Measurements from ENCODE around the gene PTPRK. TPM values are rescaled to one million over a fixed set of nuclear protein-coding genes. Genes with fewer than 3 reads are reported as not detected.

PTPRK gene
- polyA plus RNA-seq, 2 donors: 4.3 to 5.1 TPM

GRCh38 chr6:128412680-128413079 is 107.7 kb downstream of the PTPRK start:
- Histone ChIP-seq H3K4me3 (ENCODE audit: low read depth in 1 of 2, low read length in 2 of 2) (no peak overlapping the region), H3K4me1 (ENCODE audit: control insufficient read depth in 2 of 2, insufficient read depth in 2 of 2, low read length in 1 of 2) (no peaks in the 10 kb centered on the region), H3K27me3 (ENCODE audit: control insufficient read depth in 1 of 2, insufficient read depth in 2 of 2, low read length in 2 of 2) (no peaks in the 10 kb centered on the region), H3K27ac (ENCODE audit: low read depth in 2 of 2, low read length in 1 of 2) (no peak overlapping the region), H3K36me3 (ENCODE audit: control insufficient read depth in 2 of 2, insufficient read depth in 2 of 2, low read length in 1 of 2) (no peaks in the 10 kb centered on the region), H3K9me3 (ENCODE audit: control insufficient read depth in 2 of 2, insufficient read depth in 1 of 2, low read depth in 1 of 2, low read length in 1 of 2) (no peaks in the 10 kb centered on the region)
- WGBS, 2 donors: 82 to 93% methylated on average over 4 of the region's 4 CpGs

GRCh38 chr6:128410584-128410983 is 109.8 kb downstream of the PTPRK start:
- Histone ChIP-seq H3K27ac (ENCODE audit: low read depth in 2 of 2, low read length in 1 of 2) (no peak overlapping the region), H3K4me1 (ENCODE audit: control insufficient read depth in 2 of 2, insufficient read depth in 2 of 2, low read length in 1 of 2) (no peaks in the 10 kb centered on the region), H3K36me3 (ENCODE audit: control insufficient read depth in 2 of 2, insufficient read depth in 2 of 2, low read length in 1 of 2) (no peaks in the 10 kb centered on the region), H3K4me3 (ENCODE audit: low read depth in 1 of 2, low read length in 2 of 2) (no peak overlapping the region), H3K27me3 (ENCODE audit: control insufficient read depth in 1 of 2, insufficient read depth in 2 of 2, low read length in 2 of 2) (no peaks in the 10 kb centered on the region), H3K9me3 (ENCODE audit: control insufficient read depth in 2 of 2, insufficient read depth in 1 of 2, low read depth in 1 of 2, low read length in 1 of 2) (no peaks in the 10 kb centered on the region)
- WGBS, 2 donors: 80 to 88% methylated on average over 4 of the region's 4 CpGs

- Histone ChIP-seq H3K4me3 (ENCODE audit: low read depth in 1 of 2, low read length in 2 of 2) (no peak overlapping the region), H3K9me3 (ENCODE audit: control insufficient read depth in 2 of 2, insufficient read depth in 1 of 2, low read depth in 1 of 2, low read length in 1 of 2) (no peaks in the 10 kb centered on the region), H3K4me1 (ENCODE audit: control insufficient read depth in 2 of 2, insufficient read depth in 2 of 2, low read length in 1 of 2) (no peaks in the 10 kb centered on the region), H3K27me3 (ENCODE audit: control insufficient read depth in 1 of 2, insufficient read depth in 2 of 2, low read length in 2 of 2) (no peaks in the 10 kb centered on the region), H3K27ac (ENCODE audit: low read depth in 2 of 2, low read length in 1 of 2) (no peak overlapping the region), H3K36me3 (ENCODE audit: control insufficient read depth in 2 of 2, insufficient read depth in 2 of 2, low read length in 1 of 2) (no peaks in the 10 kb centered on the region)
- 58 to 71% methylated on average over 1 of the region's 1 CpG for WGBS, 2 donors
Observed at GRCh38 chr6:128409003-128409402, 111.4 kb downstream of the PTPRK start.

- H3K4me1 ChIP-seq (ENCODE audit: control insufficient read depth in 2 of 2, insufficient read depth in 2 of 2, low read length in 1 of 2): no peaks in the 10 kb centered on the region
- no peak overlapping the region for H3K27ac ChIP-seq (ENCODE audit: low read depth in 2 of 2, low read length in 1 of 2)
- no peaks in the 10 kb centered on the region for H3K27me3 ChIP-seq (ENCODE audit: control insufficient read depth in 1 of 2, insufficient read depth in 2 of 2, low read length in 2 of 2)
- H3K4me3 ChIP-seq (ENCODE audit: low read depth in 1 of 2, low read length in 2 of 2): no peak overlapping the region
- WGBS, 2 donors: 86 to 92% methylated on average over 1 of the region's 1 CpG
- H3K36me3 ChIP-seq (ENCODE audit: control insufficient read depth in 2 of 2, insufficient read depth in 2 of 2, low read length in 1 of 2): no peaks in the 10 kb centered on the region
- H3K9me3 ChIP-seq (ENCODE audit: control insufficient read depth in 2 of 2, insufficient read depth in 1 of 2, low read depth in 1 of 2, low read length in 1 of 2): no peaks in the 10 kb centered on the region
Observed at GRCh38 chr6:128406453-128406852, 113.9 kb downstream of the PTPRK start.

- 85 to 91% methylated on average over 4 of the region's 4 CpGs for WGBS, 2 donors
- Histone ChIP-seq H3K27ac (ENCODE audit: low read depth in 2 of 2, low read length in 1 of 2) (no peak overlapping the region), H3K27me3 (ENCODE audit: control insufficient read depth in 1 of 2, insufficient read depth in 2 of 2, low read length in 2 of 2) (no peaks in the 10 kb centered on the region), H3K36me3 (ENCODE audit: control insufficient read depth in 2 of 2, insufficient read depth in 2 of 2, low read length in 1 of 2) (no peaks in the 10 kb centered on the region), H3K9me3 (ENCODE audit: control insufficient read depth in 2 of 2, insufficient read depth in 1 of 2, low read depth in 1 of 2, low read length in 1 of 2) (no peaks in the 10 kb centered on the region), H3K4me1 (ENCODE audit: control insufficient read depth in 2 of 2, insufficient read depth in 2 of 2, low read length in 1 of 2) (no peaks in the 10 kb centered on the region), H3K4me3 (ENCODE audit: low read depth in 1 of 2, low read length in 2 of 2) (no peak overlapping the region)
Observed at GRCh38 chr6:128403618-128404444, 116.6 kb downstream of the PTPRK start.

GRCh38 chr6:128400875-128401274 is 119.5 kb downstream of the PTPRK start:
- no peak overlapping the region for H3K4me3 ChIP-seq (ENCODE audit: low read depth in 1 of 2, low read length in 2 of 2)
- no peaks in the 10 kb centered on the region for H3K27me3 ChIP-seq (ENCODE audit: control insufficient read depth in 1 of 2, insufficient read depth in 2 of 2, low read length in 2 of 2)
- no peaks in the 10 kb centered on the region for H3K36me3 ChIP-seq (ENCODE audit: control insufficient read depth in 2 of 2, insufficient read depth in 2 of 2, low read length in 1 of 2)
- no peaks in the 10 kb centered on the region for H3K9me3 ChIP-seq (ENCODE audit: control insufficient read depth in 2 of 2, insufficient read depth in 1 of 2, low read depth in 1 of 2, low read length in 1 of 2)
- no peak overlapping the region for H3K27ac ChIP-seq (ENCODE audit: low read depth in 2 of 2, low read length in 1 of 2)
- 91 to 92% methylated on average over 4 of the region's 4 CpGs for WGBS, 2 donors
- no peaks in the 10 kb centered on the region for H3K4me1 ChIP-seq (ENCODE audit: control insufficient read depth in 2 of 2, insufficient read depth in 2 of 2, low read length in 1 of 2)

GRCh38 chr6:128397996-128398395 is 122.4 kb downstream of the PTPRK start:
- Histone ChIP-seq H3K4me1 (ENCODE audit: control insufficient read depth in 2 of 2, insufficient read depth in 2 of 2, low read length in 1 of 2) (no peaks in the 10 kb centered on the region), H3K4me3 (ENCODE audit: low read depth in 1 of 2, low read length in 2 of 2) (no peak overlapping the region), H3K36me3 (ENCODE audit: control insufficient read depth in 2 of 2, insufficient read depth in 2 of 2, low read length in 1 of 2) (no peaks in the 10 kb centered on the region), H3K9me3 (ENCODE audit: control insufficient read depth in 2 of 2, insufficient read depth in 1 of 2, low read depth in 1 of 2, low read length in 1 of 2) (no peaks in the 10 kb centered on the region), H3K27me3 (ENCODE audit: control insufficient read depth in 1 of 2, insufficient read depth in 2 of 2, low read length in 2 of 2) (no peaks in the 10 kb centered on the region), H3K27ac (ENCODE audit: low read depth in 2 of 2, low read length in 1 of 2) (no peak overlapping the region)
- 95 to 96% methylated on average over 9 of the region's 9 CpGs for WGBS, 2 donors

- H3K9me3 ChIP-seq (ENCODE audit: control insufficient read depth in 2 of 2, insufficient read depth in 1 of 2, low read depth in 1 of 2, low read length in 1 of 2): no peaks in the 10 kb centered on the region
- no peaks in the 10 kb centered on the region for H3K27me3 ChIP-seq (ENCODE audit: control insufficient read depth in 1 of 2, insufficient read depth in 2 of 2, low read length in 2 of 2)
- no peaks in the 10 kb centered on the region for H3K36me3 ChIP-seq (ENCODE audit: control insufficient read depth in 2 of 2, insufficient read depth in 2 of 2, low read length in 1 of 2)
- WGBS, 2 donors: 91 to 93% methylated on average over 3 of the region's 3 CpGs
- H3K4me1 ChIP-seq (ENCODE audit: control insufficient read depth in 2 of 2, insufficient read depth in 2 of 2, low read length in 1 of 2): no peaks in the 10 kb centered on the region
- H3K4me3 ChIP-seq (ENCODE audit: low read depth in 1 of 2, low read length in 2 of 2): no peak overlapping the region
- H3K27ac ChIP-seq (ENCODE audit: low read depth in 2 of 2, low read length in 1 of 2): no peak overlapping the region
Observed at GRCh38 chr6:128395596-128395995, 124.8 kb downstream of the PTPRK start.

- Histone ChIP-seq H3K36me3 (ENCODE audit: control insufficient read depth in 2 of 2, insufficient read depth in 2 of 2, low read length in 1 of 2) (no peaks in the 10 kb centered on the region), H3K4me1 (ENCODE audit: control insufficient read depth in 2 of 2, insufficient read depth in 2 of 2, low read length in 1 of 2) (no peaks in the 10 kb centered on the region), H3K9me3 (ENCODE audit: control insufficient read depth in 2 of 2, insufficient read depth in 1 of 2, low read depth in 1 of 2, low read length in 1 of 2) (no peaks in the 10 kb centered on the region), H3K27ac (ENCODE audit: low read depth in 2 of 2, low read length in 1 of 2) (no peak overlapping the region), H3K27me3 (ENCODE audit: control insufficient read depth in 1 of 2, insufficient read depth in 2 of 2, low read length in 2 of 2) (no peaks in the 10 kb centered on the region), H3K4me3 (ENCODE audit: low read depth in 1 of 2, low read length in 2 of 2) (no peak overlapping the region)
- WGBS, 2 donors: 55% methylated on average over 3 of the region's 3 CpGs
Observed at GRCh38 chr6:128395188-128395587, 125.2 kb downstream of the PTPRK start.

- WGBS, 2 donors: 93 to 94% methylated on average over 1 of the region's 1 CpG
- no peak overlapping the region for H3K27ac ChIP-seq (ENCODE audit: low read depth in 2 of 2, low read length in 1 of 2)
- no peaks in the 10 kb centered on the region for H3K36me3 ChIP-seq (ENCODE audit: control insufficient read depth in 2 of 2, insufficient read depth in 2 of 2, low read length in 1 of 2)
- H3K27me3 ChIP-seq (ENCODE audit: control insufficient read depth in 1 of 2, insufficient read depth in 2 of 2, low read length in 2 of 2): no peaks in the 10 kb centered on the region
- H3K9me3 ChIP-seq (ENCODE audit: control insufficient read depth in 2 of 2, insufficient read depth in 1 of 2, low read depth in 1 of 2, low read length in 1 of 2): no peaks in the 10 kb centered on the region
- no peaks in the 10 kb centered on the region for H3K4me1 ChIP-seq (ENCODE audit: control insufficient read depth in 2 of 2, insufficient read depth in 2 of 2, low read length in 1 of 2)
- H3K4me3 ChIP-seq (ENCODE audit: low read depth in 1 of 2, low read length in 2 of 2): no peak overlapping the region
Observed at GRCh38 chr6:128394167-128394566, 126.2 kb downstream of the PTPRK start.

Data from esophagus (tissue), 2 donors.